HG03025 (cell line): ENCODE measurements around the gene IL10RB.

Source experiments
- ATAC-seq: cut with Tn5 transposase; IDR thresholded peaks from one replicate; pipeline ENCODE4 v1.9.1; 2021; ENCODE audit warnings: mild to moderate bottlenecking, moderate library complexity; ENCODE audit not compliant: unreplicated experiment, low FRiP score

Gene IL10RB

DNA sequence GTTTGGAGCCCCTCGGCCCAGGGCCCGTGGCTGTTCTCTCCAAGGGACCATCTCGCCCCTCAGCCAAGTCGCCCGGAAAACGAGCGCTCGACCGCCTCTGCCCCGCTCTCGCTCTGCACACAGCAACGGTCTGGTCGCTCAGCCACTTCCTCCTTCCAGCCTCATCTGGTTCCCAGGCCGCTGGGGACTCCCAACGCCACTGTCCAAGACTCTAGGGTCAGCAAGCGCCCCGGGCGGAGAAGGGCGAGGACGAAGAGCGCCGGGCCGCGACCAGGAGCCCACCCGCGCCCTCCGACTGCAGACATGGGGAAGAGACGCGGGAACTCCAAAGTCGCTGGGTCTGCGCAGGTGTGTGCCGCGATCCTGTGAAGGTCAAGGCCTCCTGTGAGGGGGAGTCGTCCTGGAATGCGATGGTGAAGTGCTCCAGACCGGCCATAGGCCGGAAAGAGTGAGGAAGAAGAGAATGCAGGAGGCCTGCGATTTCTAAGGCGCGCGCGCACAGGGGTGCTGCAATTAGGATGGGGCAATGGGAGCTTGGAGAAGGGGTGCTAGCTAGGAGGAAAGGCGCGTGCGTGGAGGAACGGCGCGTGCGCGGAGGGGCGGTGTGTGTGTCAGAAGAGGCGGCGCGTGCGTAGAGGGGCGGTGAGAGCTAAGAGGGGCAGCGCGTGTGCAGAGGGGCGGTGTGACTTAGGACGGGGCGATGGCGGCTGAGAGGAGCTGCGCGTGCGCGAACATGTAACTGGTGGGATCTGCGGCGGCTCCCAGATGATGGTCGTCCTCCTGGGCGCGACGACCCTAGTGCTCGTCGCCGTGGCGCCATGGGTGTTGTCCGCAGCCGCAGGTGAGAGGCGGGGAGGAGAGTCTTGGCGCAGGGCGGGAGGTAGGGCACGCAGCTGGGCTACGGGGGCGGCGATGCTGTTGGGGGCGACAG lies 58.4 kb downstream of the IL10RB start, which contains the start of gene IFNAR1:
TSS of gene IFNAR1 (plus strand) at position 680 of the 931 bp plus-strand sequence. CDS start at position 766, 86 bp downstream.
- ATAC-seq = peak; percentile 88

DNA sequence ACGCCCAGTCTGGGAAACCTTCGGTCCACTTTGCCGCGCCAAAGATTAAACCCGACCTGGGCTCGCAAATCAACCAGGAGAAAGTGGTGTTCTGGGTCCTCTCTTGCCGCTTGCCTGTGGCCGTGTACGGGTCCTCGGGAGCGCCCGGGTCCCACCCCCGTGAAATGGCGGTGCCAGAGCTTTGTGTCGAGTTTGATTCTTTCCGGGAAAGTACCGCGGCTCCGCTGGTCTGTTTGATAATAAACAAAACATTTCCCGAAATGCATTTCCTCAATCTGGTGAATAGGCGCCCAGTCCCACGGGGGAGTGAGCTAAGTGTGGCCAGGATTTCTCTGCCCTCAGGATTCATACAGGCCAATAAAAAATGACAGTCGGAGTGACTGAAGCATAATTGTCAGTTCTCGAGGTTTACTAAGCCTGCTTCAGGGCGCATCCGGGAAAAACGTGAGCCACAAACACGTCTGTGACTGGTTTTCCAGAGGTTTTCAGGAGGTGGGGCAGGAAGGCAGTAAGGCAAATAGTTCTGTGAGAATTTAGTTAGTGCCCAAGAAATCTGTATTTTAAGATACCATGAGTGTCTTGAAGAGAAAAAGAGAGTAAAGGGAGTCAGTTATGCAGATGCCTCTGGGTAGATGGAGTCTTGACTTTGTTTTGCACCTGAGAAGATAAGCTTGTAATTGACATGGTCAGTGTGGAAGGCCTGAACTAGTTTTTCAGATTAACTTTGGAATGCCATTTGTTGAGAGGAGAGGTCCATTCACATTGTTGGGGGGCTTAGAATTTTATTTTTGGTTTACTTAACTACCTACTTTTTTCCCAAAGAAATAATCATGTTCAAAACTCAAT lies 59.3 kb downstream of the IL10RB start:
- ATAC-seq = peak; percentile 23

DNA sequence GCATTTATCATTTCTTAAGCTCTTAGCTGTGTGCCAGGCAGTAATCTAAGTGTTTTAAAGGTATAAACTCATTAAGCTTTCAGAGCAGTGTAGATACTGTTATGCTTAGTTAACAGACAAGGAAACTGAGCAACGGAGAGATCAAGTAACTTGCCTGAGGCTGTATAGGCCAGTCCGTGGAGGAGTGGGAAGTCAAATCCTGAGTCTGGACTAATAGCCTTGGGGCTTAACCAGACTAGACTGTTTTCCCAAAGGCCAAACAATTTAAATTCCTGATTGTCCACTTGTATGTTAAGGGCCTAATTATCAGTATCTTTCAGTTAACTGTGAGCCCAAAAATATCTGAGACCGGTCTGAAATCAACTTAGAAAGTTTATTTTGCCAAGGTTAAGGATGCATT lies 61.2 kb downstream of the IL10RB start:
- ATAC-seq = no peak

DNA sequence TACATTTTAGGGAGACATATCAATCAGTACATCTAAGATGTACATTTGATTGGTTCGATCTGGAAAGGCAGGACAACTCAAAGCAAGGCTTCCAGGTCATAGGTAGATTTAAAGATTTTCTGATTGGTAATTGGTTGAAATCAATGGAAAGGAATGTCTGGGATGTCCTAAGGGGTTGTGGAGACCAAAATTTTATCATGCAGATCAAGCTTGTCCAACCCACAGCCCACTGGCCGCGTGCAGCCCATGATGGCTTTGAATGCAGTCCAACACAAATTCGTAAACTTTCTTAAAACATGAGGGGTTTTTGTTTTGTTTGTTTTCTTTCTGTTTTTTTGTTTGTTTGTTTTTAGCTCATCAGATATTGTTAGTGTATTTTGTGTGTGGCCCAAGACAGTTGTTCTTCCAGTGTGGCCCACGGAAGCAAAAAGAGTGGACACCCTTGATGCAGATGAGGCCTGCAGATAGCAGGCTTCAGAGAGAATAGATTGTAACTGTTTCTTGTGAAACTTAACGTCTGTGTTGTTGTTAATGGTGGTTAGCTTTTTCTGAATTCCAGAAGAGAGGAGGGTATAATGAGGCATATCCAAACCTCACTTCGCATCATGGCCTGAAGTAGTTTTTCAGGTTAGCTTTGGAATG lies 61.7 kb downstream of the IL10RB start:
- ATAC-seq = no peak

DNA sequence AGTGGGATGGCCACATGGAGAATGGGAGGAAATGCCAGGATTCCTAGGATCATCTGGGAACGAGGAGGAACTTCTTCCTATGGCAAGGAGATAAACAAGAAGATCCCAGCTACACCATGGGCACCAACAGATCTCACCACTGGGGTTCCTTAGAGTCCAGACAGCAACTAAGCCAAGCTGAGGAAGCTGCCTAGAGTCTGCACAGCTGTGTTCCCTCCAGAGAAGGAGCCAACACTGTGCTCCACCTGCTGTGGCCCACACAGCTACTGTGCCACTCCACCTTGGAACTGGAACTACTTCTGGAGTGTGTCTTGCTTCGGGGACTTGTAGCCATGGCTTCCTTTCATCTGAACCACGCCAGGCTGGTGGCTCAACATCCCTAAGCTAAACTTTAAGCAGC lies 64.6 kb downstream of the IL10RB start:
- ATAC-seq = no peak

DNA sequence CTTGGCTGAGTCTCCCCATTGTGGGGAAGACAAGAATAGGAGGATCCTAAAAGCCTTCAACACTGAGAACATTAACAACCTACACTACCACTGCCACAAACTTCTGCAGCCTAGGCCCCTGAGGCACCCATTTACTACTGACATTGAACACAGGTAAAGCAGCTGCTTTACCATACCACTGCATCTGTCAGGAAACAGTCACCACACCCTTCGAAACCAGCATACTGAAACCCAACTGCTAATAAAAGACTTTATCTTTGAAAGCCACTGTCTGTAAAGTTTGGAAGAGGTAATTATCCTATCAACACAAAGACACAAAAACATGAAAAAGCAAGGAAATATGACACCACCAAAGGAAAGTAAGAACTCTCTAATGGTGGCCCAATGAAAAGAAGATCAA lies 66.0 kb downstream of the IL10RB start:
- peak; percentile 86 for ATAC-seq

DNA sequence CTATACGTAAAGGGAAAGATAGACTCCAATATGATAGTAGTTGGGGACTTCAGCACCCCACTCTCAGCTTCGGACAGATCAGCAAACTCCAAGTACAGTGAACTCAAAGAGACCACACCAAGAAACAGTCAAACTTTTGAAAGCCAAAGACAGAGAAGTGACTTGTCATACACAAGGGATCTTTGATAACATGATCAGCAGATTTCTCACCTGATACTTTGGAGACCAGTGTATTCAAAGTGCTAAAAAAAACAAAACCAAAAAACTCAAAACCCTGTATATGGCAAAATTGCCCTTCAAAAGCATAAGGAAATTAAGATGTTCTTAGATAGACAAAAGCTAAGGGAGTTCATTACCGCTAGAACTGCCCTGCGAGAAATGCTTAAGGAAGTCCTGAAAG lies 68.0 kb downstream of the IL10RB start:
- ATAC-seq = no peak

DNA sequence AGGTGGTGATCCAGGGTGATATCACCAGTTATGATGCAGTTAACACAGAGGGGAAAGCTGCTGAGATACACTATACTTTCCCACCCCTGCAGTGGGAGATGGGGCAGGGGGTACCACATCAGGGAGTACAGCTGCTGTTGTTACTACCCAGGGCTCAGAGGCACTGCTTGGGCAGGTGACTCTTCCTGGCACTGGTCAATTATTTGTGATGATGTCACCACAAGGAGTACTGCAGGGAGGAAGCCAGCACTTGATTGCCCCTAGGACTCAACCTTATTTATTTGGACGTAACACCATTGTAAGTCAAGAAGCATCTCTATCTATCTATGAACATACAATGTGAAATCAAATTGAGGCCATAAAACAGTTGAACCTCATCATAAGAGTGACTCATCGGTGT lies 68.7 kb downstream of the IL10RB start:
- no peak for ATAC-seq

DNA sequence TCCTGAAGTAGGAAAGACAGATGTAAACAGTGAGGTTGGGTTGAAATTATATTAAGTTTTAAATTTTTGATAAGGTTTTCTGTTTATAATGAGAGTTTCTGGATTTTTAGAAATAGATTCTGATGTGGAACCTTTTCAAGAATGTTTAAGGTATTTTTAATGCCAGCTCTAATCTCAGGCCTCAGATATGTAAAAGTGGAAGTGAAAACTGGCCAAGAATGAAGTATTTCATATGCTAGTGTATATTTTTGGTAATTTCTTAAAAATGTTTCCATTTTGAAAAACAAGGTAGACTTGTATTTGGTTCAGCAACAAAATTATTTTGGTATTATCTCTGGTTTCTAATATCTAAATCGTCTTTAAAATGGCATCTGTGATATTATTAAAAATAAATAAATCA lies 73.0 kb downstream of the IL10RB start:
- ATAC-seq = no peak

DNA sequence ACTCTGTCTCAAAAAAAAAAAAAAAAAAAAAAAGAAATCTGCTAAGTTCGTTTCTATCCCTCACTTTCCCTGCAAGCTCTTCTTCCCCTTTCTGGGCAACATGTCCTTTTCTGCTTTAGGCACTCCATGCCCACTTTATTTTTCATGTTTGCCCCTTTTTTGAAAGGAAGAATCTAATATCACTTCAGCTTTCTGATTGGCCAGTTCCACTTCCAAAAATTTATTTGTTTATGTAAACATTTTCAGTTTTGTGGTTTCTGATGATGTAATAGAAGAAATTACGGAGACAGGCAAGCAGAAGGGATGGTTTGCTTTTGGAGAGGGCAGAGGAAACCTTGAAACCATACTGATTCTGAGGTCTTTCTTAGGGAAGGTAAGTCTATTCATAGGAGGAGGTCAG lies 73.8 kb downstream of the IL10RB start:
- ATAC-seq = no peak

DNA sequence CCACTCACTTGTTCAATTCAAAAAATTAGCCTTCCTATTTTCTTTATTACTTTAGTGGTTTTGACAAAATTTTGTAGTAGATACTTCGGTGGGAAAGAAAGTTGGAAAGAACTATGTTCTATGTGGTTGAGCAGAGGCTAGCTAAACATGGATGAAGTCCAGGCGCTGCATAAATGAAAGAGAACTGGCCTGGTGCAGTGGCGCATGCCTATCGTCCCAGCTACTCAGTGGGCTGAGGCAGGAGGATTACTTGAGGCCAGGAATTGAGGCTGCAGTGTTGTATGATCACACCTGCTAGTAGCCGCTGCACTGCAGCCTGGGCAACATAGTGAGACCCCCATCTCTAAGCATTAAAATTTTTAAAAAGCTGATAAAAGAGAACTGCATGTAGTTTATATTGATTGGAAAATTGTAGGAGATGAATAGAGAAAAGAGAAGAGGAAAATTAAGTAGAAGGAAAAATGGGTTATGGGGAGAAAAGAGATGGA lies 79.6 kb downstream of the IL10RB start:
- no peak for ATAC-seq
